Nephron progenitor cell (in vitro differentiated cells): ENCODE data around the gene NEFH.

Source experiments
- DNase-seq: peaks from one replicate; pipeline ENCODE4 v3.0.0; 2021
- H3K27ac Mint-ChIP-seq: 2 replicates; pipeline ENCODE4 v1.8.0; 2021; ENCODE audit warnings: mild to moderate bottlenecking, moderate library complexity, mixed read lengths
- H3K27me3 Mint-ChIP-seq: 2 replicates; pipeline ENCODE4 v1.8.0; 2021; ENCODE audit warnings: mild to moderate bottlenecking, low read depth, mixed read lengths; ENCODE audit not compliant: poor library complexity
- H3K36me3 Mint-ChIP-seq: 2 replicates; pipeline ENCODE4 v1.8.0; 2021; ENCODE audit warnings: low read depth, mixed read lengths
- H3K4me1 Mint-ChIP-seq: 2 replicates; pipeline ENCODE4 v1.8.0; 2021; ENCODE audit warnings: mixed read lengths
- H3K4me3 Mint-ChIP-seq: 2 replicates; pipeline ENCODE4 v1.8.0; 2021; ENCODE audit warnings: mild to moderate bottlenecking, moderate library complexity, mixed read lengths
- H3K9me3 Mint-ChIP-seq: 2 replicates; pipeline ENCODE4 v1.8.0; 2021; ENCODE audit warnings: mild to moderate bottlenecking, moderate library complexity, mixed read lengths
- CTCF ChIP-seq: fragments of 200-600 bp; sonication (generic); IDR thresholded peaks from 2 replicates; pipeline ENCODE4 v1.5.0; 2021; ENCODE audit warnings: antibody characterized with exemption

NEFH gene

GRCh38 chr22:29491012-29491411 is 11.0 kb downstream of the NEFH start:
- DNase-seq, result no peak
- H3K4me1 Mint-ChIP-seq, result no peaks in the 10 kb centered on the region
- H3K9me3 Mint-ChIP-seq, result peaks cover 8% of the 10 kb centered on the region
- peaks cover 17% of the 10 kb centered on the region for H3K27me3 Mint-ChIP-seq
- H3K27ac Mint-ChIP-seq, result no peak overlapping the region
- H3K4me3 Mint-ChIP-seq, result no peak overlapping the region
- peaks cover 48% of the 10 kb centered on the region for H3K36me3 Mint-ChIP-seq
- no peak for TF ChIP-seq CTCF

- Mint-ChIP-seq H3K9me3 (peaks cover 8% of the 10 kb centered on the region), H3K27me3 (peaks cover 8% of the 10 kb centered on the region), H3K27ac (no peak overlapping the region), H3K4me3 (no peak overlapping the region), H3K4me1 (no peaks in the 10 kb centered on the region), H3K36me3 (peaks cover 48% of the 10 kb centered on the region)
- no peak for DNase-seq
- TF ChIP-seq CTCF, result no peak
Measured at GRCh38 chr22:29493636-29494035, 13.6 kb downstream of the NEFH start.

- no peak overlapping the region for H3K4me3 Mint-ChIP-seq
- no peak overlapping the region for H3K27ac Mint-ChIP-seq
- H3K4me1 Mint-ChIP-seq, result peaks cover 3% of the 10 kb centered on the region
- no peak for TF ChIP-seq CTCF
- DNase-seq, result no peak
- H3K27me3 Mint-ChIP-seq, result no peaks in the 10 kb centered on the region
- peaks cover 3% of the 10 kb centered on the region for H3K9me3 Mint-ChIP-seq
- H3K36me3 Mint-ChIP-seq, result peaks cover 36% of the 10 kb centered on the region
Measured at GRCh38 chr22:29499852-29500251, 19.8 kb downstream of the NEFH start.

GRCh38 chr22:29503811-29504372 is 23.9 kb downstream of the NEFH start:
- no peaks in the 10 kb centered on the region for H3K9me3 Mint-ChIP-seq
- peak overlapping the region; percentile 98 for H3K27ac Mint-ChIP-seq
- H3K27me3 Mint-ChIP-seq, result no peaks in the 10 kb centered on the region
- peaks cover 3% of the 10 kb centered on the region for H3K4me1 Mint-ChIP-seq
- no peak for DNase-seq
- peaks cover 51% of the 10 kb centered on the region for H3K36me3 Mint-ChIP-seq
- TF ChIP-seq CTCF, result no peak
- no peak overlapping the region for H3K4me3 Mint-ChIP-seq

- H3K4me3 Mint-ChIP-seq, result no peak overlapping the region
- DNase-seq, result no peak
- no peaks in the 10 kb centered on the region for H3K4me1 Mint-ChIP-seq
- H3K36me3 Mint-ChIP-seq, result peaks cover 69% of the 10 kb centered on the region
- no peaks in the 10 kb centered on the region for H3K9me3 Mint-ChIP-seq
- peak overlapping the region; percentile 40 for H3K27ac Mint-ChIP-seq
- H3K27me3 Mint-ChIP-seq, result no peaks in the 10 kb centered on the region
- TF ChIP-seq CTCF, result no peak
Measured at GRCh38 chr22:29509298-29509697, 29.3 kb downstream of the NEFH start.

GRCh38 chr22:29509815-29510214 is 29.8 kb downstream of the NEFH start:
- no peaks in the 10 kb centered on the region for H3K27me3 Mint-ChIP-seq
- H3K36me3 Mint-ChIP-seq, result peaks cover 69% of the 10 kb centered on the region
- no peaks in the 10 kb centered on the region for H3K9me3 Mint-ChIP-seq
- no peak overlapping the region for H3K4me3 Mint-ChIP-seq
- no peak overlapping the region for H3K27ac Mint-ChIP-seq
- TF ChIP-seq CTCF, result no peak
- no peak for DNase-seq
- no peaks in the 10 kb centered on the region for H3K4me1 Mint-ChIP-seq
